ENCODE data around the gene MAML3. TPM values are rescaled to one million over a fixed set of nuclear protein-coding genes. Genes with fewer than 3 reads are reported as not detected.

The MAML3 gene
- total RNA-seq, 4 donors from 2014 or later = 16.1 to 40.0 (median 18.1) TPM

- Histone ChIP-seq H3K4me1 (peaks cover 0 to 18% (median 9%) of the 10 kb centered on the region in 4 donors), H3K27me3 (no peaks in the 10 kb centered on the region), H3K9me3 (no peaks in the 10 kb centered on the region), H3K27ac (no peak overlapping the region), H3K36me3 (no peaks in the 10 kb centered on the region), H3K4me3 (no peak overlapping the region)
- DNase-seq = no peak
- TF ChIP-seq POLR2AphosphoS5 (IDR thresholded peaks at IDR 0.05) = no peak
- TF ChIP-seq CTCF (IDR thresholded peaks at IDR 0.05) = no peak
- TF ChIP-seq EP300 (IDR thresholded peaks at IDR 0.05; ENCODE audit: low read depth) = no peak
- TF ChIP-seq POLR2A (IDR thresholded peaks at IDR 0.05) = no peak
- intact Hi-C loops (cut with DNase I; ENCODE audit: low total_unique reads) (no loop called here), in situ Hi-C loops (cut with MboI; ENCODE audit: low pct_ligation_motif_present in 1 of 4, low pct_unique_long_range_greater_than_20kb in 1 of 4, low sequenced_read_pairs in 3 of 4) (no loop called here)
- 63 to 67% methylated on average over 2 of the region's 2 CpGs for WGBS, 2 donors (ENCODE audit: low coverage in 1 of 2)
Observed at GRCh38 chr4:140080883-140081282, 73.1 kb downstream of the MAML3 start.

GRCh38 chr4:140078366-140078765 is 75.6 kb downstream of the MAML3 start:
- WGBS, 2 donors (ENCODE audit: low coverage in 1 of 2) = 75 to 84% methylated on average over 2 of the region's 2 CpGs
- Histone ChIP-seq H3K4me1 (peaks cover 0 to 18% (median 6%) of the 10 kb centered on the region in 4 donors), H3K9me3 (no peaks in the 10 kb centered on the region), H3K27ac (no peak overlapping the region), H3K4me3 (no peak overlapping the region), H3K36me3 (no peaks in the 10 kb centered on the region), H3K27me3 (no peaks in the 10 kb centered on the region)
- TF ChIP-seq POLR2AphosphoS5 (IDR thresholded peaks at IDR 0.05) (no peak), POLR2A (IDR thresholded peaks at IDR 0.05) (no peak), EP300 (IDR thresholded peaks at IDR 0.05; ENCODE audit: low read depth) (no peak), CTCF (IDR thresholded peaks at IDR 0.05) (no peak)
- intact Hi-C loops (cut with DNase I; ENCODE audit: low total_unique reads) = no loop called here
- in situ Hi-C loops (cut with MboI; ENCODE audit: low pct_ligation_motif_present in 1 of 4, low pct_unique_long_range_greater_than_20kb in 1 of 4, low sequenced_read_pairs in 3 of 4) = no loop called here
- no peak for DNase-seq

DNA sequence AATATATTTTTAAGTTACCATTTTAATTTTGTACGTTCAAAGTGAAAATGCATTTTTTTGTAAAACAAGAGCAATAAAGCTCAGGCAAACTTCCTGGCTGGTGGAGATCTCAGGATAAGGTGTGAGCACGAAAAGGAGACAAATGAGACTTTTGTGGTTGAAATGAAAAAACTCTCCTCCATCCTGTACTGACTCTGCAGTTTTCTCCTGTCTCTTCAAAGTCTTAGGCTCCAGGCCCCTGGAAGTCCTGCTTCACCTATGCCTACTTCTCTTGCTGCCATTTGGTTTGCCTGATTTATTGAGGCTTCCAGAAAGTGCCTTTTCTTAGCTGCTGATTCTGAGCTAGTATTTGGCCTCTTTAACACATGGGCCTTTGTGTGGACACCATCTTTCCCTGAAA is 77.7 kb downstream of the MAML3 start:
- DNase-seq = no peak
- intact Hi-C loops (cut with DNase I; ENCODE audit: low total_unique reads) = no loop called here
- WGBS, 2 donors (ENCODE audit: low coverage in 1 of 2) = 62 to 73% methylated on average over 2 of the region's 2 CpGs
- no peak overlapping the region for H3K27ac ChIP-seq
- no peaks in the 10 kb centered on the region for H3K27me3 ChIP-seq
- H3K4me3 ChIP-seq = no peak overlapping the region
- no peaks in the 10 kb centered on the region for H3K9me3 ChIP-seq
- H3K36me3 ChIP-seq = no peaks in the 10 kb centered on the region
- H3K4me1 ChIP-seq = peaks cover 0 to 21% (median 6%) of the 10 kb centered on the region in 4 donors
- no peak for TF ChIP-seq EP300 (IDR thresholded peaks at IDR 0.05; ENCODE audit: low read depth)
- TF ChIP-seq POLR2A (IDR thresholded peaks at IDR 0.05) = no peak
- no peak for TF ChIP-seq POLR2AphosphoS5 (IDR thresholded peaks at IDR 0.05)
- no peak for TF ChIP-seq CTCF (IDR thresholded peaks at IDR 0.05)
- in situ Hi-C loops (cut with MboI; ENCODE audit: low pct_ligation_motif_present in 1 of 4, low pct_unique_long_range_greater_than_20kb in 1 of 4, low sequenced_read_pairs in 3 of 4) = no loop called here

GRCh38 chr4:140071806-140072205 is 82.2 kb downstream of the MAML3 start:
- no peaks in the 10 kb centered on the region for H3K9me3 ChIP-seq
- H3K27ac ChIP-seq = no peak overlapping the region
- in situ Hi-C loops (cut with MboI; ENCODE audit: low pct_ligation_motif_present in 1 of 4, low pct_unique_long_range_greater_than_20kb in 1 of 4, low sequenced_read_pairs in 3 of 4) = no loop called here
- H3K36me3 ChIP-seq = no peaks in the 10 kb centered on the region
- intact Hi-C loops (cut with DNase I; ENCODE audit: low total_unique reads) = no loop called here
- H3K4me3 ChIP-seq = no peak overlapping the region
- H3K4me1 ChIP-seq = peaks cover 0 to 12% (median 0%) of the 10 kb centered on the region in 4 donors
- 49 to 71% methylated on average over 3 of the region's 3 CpGs for WGBS, 2 donors (ENCODE audit: low coverage in 1 of 2)
- peak; percentile 33 for DNase-seq
- no peaks in the 10 kb centered on the region for H3K27me3 ChIP-seq
- TF ChIP-seq POLR2A (IDR thresholded peaks at IDR 0.05) (no peak), CTCF (IDR thresholded peaks at IDR 0.05) (no peak), EP300 (IDR thresholded peaks at IDR 0.05; ENCODE audit: low read depth) (no peak), POLR2AphosphoS5 (IDR thresholded peaks at IDR 0.05) (no peak)

All from transverse colon (tissue), 4 donors.